GM11168 (cell line): ENCODE data around the gene FNTB.

ENCODE experiments used
- in situ Hi-C: fragments of 300-500 bp; cut with MboI; formaldehyde crosslinking; loops from one replicate; pipeline ENCODE4 v1.12.0; 2022; ENCODE audit warnings: low sequenced_read_pairs; ENCODE audit not compliant: unreplicated experiment

Gene FNTB

GRCh38 chr14:64973826-64974225, 12.9 kb upstream of the FNTB start:
- in situ Hi-C loops: loop anchor here (10.0 kb wide), 1 partner anchor 149 kb away; no protein-coding TSS in a partner anchor

DNA sequence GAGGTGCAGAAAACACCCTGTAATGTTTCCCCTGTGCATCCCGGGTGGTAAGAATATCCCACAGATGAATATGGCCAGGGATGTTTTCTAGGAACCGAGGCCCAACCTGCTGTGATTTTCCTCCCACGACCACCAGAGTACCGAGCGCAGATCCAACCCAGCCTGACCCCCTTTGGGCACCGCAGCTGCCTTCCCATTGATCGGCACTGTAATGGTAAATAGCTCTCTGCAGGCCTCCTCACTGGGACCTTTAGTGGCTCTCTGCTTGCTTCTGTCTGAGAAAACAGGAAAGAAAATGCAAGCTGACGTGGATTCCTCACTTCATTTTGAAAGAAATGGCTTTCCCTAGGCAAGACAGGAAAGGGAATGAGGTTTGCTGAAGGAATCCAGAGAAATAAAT, 12.1 kb upstream of the FNTB start:
- in situ Hi-C loops: loop anchor here (10.0 kb wide), 1 partner anchor 150 kb away; no protein-coding TSS in a partner anchor

GRCh38 chr14:64979336-64980074, 7.2 kb upstream of the FNTB start:
- in situ Hi-C loops: loop anchor here (10.0 kb wide), 1 partner anchor 155 kb away; no protein-coding TSS in a partner anchor

DNA sequence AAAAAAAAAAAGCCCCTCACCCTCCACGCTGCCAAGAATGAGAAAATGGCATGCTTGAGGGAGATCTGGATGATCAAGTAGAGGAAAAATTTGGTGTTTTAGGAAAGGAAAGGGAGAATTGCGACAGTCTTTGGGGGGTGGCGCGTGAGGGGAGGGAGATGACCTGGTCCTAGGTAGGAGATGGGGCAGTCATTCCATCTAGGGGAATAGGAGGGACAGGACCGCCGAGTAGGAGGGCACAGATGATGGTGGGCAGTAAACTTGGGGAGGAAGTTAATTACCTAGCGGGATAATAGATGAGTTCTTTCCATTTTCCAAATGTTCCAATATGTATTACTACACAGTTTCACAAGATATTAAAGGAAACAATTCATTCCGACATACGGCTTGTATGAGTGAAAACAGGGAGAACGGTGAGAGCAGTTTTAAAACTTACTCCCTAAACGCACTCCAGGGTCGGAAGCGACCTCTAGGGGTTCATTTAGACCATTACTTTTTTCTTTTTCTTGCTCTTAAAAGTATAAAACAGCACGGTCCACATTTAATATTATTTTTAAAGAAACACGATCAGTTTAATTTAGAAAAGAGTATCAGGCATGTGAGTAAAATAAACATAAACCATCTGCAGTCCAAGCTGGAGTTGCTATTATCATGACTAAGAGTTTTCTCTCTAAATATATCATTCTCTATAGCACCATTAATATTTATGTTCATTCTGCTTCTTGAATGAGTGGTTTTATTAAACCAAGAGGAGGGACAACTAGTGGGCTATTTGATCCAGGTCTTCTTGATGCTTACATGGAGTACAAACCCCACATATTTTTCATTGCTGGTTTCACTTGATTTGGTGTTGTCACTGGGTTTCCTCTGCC, 3.0 kb upstream of the FNTB start:
- in situ Hi-C loops: no loop called here

DNA sequence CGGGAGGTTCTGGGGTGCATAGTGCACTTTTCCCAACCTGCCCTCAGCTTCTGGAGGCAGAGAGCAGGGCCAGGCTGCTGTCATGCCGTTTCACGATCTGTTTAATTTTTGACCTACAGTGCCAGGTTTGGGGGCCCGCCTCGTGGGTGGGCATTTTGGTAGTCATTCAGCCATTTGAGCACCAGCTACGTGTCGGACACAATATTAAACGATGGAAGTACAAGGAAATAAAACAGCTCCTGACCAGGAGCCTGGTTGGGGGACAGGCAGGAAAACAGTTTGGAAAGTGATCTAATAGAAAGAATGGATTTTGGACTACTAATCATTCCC, 708 bp downstream of the FNTB start:
- in situ Hi-C loops: no loop called here

DNA sequence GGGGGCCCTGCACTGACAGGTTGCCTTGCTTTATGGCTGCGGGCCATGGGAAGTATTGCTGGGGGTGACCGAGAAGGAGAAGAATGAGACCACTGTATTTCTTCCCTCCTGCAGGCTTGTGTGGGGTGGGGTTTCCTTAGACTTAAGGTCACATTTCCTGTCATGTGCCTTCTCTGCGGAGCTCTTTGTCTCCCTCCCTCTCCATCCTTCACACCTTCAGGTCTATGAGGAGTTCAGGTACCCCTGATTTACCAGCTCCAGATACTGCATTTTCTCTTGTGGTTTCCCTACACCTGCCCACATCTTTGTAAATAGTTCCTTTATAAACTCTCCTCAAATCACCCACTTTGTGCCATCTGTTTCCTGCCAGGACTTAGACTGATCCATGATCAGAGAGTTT, 3.6 kb downstream of the FNTB start:
- in situ Hi-C loops: no loop called here

DNA sequence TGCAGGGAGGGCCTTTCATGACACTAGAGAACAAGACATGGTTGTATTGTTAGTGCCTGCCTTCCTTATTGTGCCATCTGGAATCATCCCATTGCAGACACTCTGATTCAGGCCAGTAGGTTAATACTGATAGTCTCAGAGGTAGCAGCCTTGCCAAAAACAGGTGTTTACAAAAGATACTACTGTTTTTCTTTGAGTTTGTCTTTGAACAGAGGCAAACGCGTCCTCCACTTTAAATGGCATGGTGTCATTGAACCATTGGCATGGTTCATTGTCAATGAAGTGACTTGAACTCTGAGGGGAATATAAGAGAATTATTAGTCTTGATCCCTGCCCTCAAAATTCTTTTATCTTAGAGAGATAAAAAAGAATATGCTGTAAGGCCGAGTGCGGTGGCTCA, 4.2 kb downstream of the FNTB start:
- in situ Hi-C loops: no loop called here

DNA sequence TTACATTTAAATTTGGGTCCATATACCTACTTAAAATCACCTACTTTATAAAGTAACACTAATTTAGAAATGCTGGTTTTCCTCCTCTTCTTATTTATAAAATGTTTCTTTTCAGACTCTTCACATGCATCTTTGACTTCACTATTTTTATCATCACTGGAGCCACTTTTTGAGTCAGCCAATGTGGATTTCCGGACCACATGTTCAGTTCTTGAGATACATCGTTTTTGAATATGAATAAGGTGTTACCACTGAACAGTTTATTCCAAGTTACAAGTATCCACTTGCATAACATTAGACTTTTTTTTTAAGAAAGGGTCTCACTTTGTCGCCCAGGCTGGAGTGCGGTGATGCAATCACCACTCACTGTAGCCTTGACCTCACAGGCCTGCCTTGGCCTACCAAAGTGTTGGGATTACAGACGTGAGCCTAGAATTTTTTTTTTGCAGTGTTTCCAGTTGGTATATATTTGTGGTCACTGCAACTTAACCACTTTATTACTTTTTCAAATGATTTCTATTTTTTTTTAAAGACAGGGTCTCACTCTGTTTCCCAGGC, 5.7 kb downstream of the FNTB start:
- in situ Hi-C loops: no loop called here

DNA sequence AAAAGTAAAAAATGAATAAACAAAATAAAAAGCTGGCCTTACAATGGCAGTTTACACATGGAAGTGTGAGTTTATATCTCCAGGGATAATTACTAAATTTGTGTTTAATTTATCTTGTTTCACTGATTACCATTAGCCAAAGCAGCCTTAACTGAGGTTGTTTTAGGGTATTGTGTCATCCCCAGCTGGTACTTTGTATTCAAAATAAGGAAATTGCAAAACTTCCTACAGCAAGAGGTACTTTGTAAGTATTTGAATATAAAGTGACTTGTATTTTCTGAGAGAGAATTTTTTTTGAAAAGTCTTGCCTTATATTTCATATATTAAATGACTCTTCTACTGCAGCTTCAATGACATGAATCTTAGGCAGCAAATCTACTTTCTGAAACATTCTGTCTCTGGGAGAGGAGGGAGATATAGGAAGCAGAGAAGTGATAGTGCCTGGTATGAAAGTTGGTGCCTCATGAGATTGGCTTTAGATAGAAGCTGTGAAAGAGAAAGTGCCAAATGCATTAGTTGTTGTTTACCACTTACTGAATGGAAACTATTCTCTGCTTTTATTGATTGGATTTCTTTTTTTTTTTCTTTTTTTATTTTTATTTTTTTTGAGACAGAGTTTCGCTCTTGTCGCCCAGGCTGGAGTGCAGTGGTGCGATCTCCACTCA, 6.7 kb downstream of the FNTB start:
- in situ Hi-C loops: no loop called here

GRCh38 chr14:64994540-64994939, 7.8 kb downstream of the FNTB start:
- in situ Hi-C loops: no loop called here

DNA sequence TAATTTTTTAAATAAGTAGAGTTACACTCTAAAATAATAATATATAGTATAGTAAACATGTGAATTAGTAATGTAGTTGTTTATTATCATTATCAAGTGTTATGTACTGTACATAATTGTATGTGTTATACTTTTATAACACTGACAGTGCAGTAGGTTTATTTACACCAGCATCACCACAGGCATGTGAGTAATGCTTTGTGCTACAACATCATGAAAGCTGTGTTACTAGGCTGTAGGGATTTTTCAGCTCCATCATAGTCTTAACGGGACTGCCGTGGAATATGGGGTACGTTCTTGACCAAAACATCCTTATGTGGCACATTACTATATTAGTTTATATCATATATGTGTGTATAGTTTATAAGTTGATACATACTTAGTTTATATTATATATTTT, 8.6 kb downstream of the FNTB start:
- in situ Hi-C loops: no loop called here

GRCh38 chr14:64997108-64997794, 10.6 kb downstream of the FNTB start:
- in situ Hi-C loops: no loop called here

GRCh38 chr14:64998455-64998931, 11.8 kb downstream of the FNTB start:
- in situ Hi-C loops: no loop called here

DNA sequence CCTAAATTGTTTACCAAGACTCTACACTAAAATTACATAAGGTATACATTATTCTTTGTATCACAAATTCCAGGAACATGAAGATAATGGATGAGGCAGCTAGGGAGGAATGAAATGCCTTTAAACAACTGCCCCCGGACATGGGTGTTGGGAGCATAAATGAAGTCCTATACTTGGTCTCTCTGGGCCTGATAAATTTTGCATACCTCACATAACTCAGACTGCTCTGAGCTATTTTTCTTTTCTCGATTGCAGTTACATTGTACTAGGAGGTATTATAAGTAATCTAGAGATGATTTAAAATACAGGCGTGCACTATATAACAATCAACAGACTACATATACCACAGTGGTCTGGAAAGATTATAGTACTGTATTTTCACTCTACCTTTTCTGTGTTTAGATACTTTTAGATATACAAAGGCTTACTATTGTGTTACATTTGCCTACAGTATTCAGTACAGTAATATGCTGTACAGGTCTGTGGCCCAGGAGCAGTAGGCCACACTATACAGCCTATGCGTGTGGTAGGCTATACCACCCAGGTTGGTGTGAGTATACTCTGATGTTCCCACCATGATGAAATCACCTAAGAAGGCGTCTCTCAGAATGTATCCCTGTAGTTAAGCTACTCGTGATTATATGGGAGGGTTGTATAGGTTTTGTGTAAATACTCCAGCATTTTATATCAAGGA, 14.3 kb downstream of the FNTB start:
- in situ Hi-C loops: no loop called here

- in situ Hi-C loops: no loop called here
Measured at GRCh38 chr14:65001723-65002122, 15.0 kb downstream of the FNTB start.

DNA sequence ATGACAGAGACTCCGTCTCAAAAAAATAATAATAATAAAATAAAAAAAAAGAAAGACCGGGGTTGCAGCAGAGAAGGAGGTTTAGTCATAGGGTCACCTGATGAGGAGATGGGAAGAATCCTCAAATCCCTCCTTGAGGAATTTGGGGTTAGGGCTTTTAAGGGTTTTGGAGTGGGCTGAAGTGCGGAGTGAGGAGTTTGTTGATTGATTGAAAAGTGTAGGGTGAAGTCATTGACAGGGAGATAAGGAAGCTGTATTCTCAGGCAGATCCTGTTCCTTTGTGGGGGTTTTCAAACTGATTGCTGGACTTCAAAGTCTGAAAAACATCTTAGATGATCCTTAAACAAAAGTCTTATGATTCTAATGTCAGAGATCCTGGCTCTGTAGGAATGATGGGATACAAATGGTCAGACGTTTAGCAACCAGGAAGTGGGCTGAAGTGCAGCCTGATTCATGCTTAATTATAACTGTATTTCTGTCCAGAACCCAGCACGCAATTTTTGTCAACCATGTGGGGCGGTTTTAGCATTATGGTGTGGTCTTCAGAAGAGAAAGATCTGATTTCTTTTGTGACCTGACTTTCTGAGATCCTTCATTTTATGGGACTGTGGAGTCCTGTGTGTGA, 16.0 kb downstream of the FNTB start:
- in situ Hi-C loops: no loop called here

- in situ Hi-C loops: no loop called here
Measured at GRCh38 chr14:65003394-65003793, 16.7 kb downstream of the FNTB start.

DNA sequence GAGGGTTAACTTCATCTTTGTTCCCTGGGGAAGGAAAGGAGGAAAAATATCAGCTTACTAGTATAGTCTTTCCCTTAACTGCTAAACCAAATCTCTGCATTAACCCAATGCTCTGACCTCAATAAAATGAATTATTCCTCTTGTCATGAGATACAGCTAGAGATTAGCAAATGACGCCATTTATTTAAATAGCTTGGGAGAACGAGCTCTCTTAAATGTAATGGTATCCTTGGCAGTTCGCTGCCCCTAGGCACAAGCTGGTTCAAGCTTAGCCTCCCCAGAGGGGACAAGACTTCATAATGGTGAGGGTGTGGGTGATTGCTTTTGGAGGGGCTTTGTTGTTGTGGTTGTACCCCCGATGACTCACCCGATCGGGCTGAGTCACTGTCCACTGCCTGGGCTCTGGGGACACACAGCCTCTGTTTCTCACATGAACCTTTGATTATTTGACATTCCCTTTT, 19.6 kb downstream of the FNTB start:
- in situ Hi-C loops: no loop called here

GRCh38 chr14:65007202-65007601, 20.5 kb downstream of the FNTB start:
- in situ Hi-C loops: no loop called here
